ENCODE measurements around the gene ITPRID1. TPM values are rescaled to one million over a fixed set of nuclear protein-coding genes. Genes with fewer than 3 reads are reported as not detected.

ITPRID1 gene
- polyA plus RNA-seq, 3 donors: not detected

DNA sequence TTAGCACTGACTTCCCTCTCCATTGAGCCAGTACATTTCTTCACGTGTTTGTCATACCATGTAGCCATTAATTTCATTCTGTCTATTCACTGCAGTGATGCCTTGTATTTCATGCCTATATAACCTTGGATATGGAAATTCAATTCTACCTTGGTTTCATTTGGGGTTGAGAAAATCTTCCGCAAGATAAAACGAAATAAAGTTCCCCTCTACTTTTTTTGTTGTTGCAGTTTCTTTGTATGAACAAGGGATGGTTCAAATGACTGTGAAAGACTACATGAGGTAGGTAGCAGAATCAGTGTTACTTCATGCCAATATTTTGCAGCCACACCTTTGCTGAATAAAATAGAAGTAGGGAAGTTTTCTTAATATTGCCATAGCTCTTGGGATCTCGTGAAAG is 55.6 kb downstream of the ITPRID1 start:
- no CpG with 5 or more reads among the region's 4 CpGs for WGBS (ENCODE audit: insufficient coverage)
- H3K4me1 Mint-ChIP-seq: no peaks in the 10 kb centered on the region
- no peaks in the 10 kb centered on the region for H3K9me3 Mint-ChIP-seq
- Histone ChIP-seq H3K27ac (ENCODE audit: low read depth in 1 of 2, low read length in 2 of 2) (no peak overlapping the region), H3K9me3 (replicated peaks in 1 of 2; ENCODE audit: control insufficient read depth in 1 of 2, insufficient read depth in 1 of 2, low read length in 2 of 2) (no peaks in the 10 kb centered on the region), H3K9ac (ENCODE audit: insufficient read depth, low read length, poor library complexity, severe bottlenecking) (no peak overlapping the region), H2AFZ (ENCODE audit: insufficient read depth, low read depth, low read length, poor library complexity, severe bottlenecking) (no peak overlapping the region), H3K27me3 (ENCODE audit: control insufficient read depth in 2 of 2, insufficient read depth in 2 of 2, low read length in 2 of 2) (no peaks in the 10 kb centered on the region), H4K20me1 (ENCODE audit: insufficient read depth, low read length) (no peaks in the 10 kb centered on the region), H3K36me3 (replicated peaks in 1 of 2; ENCODE audit: control insufficient read depth in 1 of 2, insufficient read depth in 2 of 2, low read length in 2 of 2) (no peaks in the 10 kb centered on the region), H3K4me3 (replicated peaks in 1 of 3; ENCODE audit: low read depth in 2 of 3, low read length in 3 of 3) (no peak overlapping the region), H3K79me2 (ENCODE audit: insufficient read depth, low read length) (no peaks in the 10 kb centered on the region), H3K4me2 (replicated peaks; ENCODE audit: extremely low read depth, low read length, poor library complexity, severe bottlenecking) (no peak overlapping the region), H3K4me1 (ENCODE audit: control insufficient read depth in 1 of 2, insufficient read depth in 2 of 2, low read length in 2 of 2) (no peaks in the 10 kb centered on the region)
- TF ChIP-seq, protein P1, sequence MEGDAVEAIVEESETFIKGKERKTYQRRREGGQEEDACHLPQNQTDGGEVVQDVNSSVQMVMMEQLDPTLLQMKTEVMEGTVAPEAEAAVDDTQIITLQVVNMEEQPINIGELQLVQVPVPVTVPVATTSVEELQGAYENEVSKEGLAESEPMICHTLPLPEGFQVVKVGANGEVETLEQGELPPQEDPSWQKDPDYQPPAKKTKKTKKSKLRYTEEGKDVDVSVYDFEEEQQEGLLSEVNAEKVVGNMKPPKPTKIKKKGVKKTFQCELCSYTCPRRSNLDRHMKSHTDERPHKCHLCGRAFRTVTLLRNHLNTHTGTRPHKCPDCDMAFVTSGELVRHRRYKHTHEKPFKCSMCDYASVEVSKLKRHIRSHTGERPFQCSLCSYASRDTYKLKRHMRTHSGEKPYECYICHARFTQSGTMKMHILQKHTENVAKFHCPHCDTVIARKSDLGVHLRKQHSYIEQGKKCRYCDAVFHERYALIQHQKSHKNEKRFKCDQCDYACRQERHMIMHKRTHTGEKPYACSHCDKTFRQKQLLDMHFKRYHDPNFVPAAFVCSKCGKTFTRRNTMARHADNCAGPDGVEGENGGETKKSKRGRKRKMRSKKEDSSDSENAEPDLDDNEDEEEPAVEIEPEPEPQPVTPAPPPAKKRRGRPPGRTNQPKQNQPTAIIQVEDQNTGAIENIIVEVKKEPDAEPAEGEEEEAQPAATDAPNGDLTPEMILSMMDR (IDR thresholded peaks at IDR 0.05): no peak
- peaks cover 0 to 3% (median 0%) of the 10 kb centered on the region in 3 donors for H3K27me3 Mint-ChIP-seq (ENCODE audit: low read depth in 3 of 3)
- intact Hi-C loops (cut with micrococcal nuclease): no loop called here
- H3K36me3 Mint-ChIP-seq: no peaks in the 10 kb centered on the region
- DNase-seq: no peak
- no peak overlapping the region for H3K4me3 Mint-ChIP-seq
- no peak overlapping the region for H3K27ac Mint-ChIP-seq

DNA sequence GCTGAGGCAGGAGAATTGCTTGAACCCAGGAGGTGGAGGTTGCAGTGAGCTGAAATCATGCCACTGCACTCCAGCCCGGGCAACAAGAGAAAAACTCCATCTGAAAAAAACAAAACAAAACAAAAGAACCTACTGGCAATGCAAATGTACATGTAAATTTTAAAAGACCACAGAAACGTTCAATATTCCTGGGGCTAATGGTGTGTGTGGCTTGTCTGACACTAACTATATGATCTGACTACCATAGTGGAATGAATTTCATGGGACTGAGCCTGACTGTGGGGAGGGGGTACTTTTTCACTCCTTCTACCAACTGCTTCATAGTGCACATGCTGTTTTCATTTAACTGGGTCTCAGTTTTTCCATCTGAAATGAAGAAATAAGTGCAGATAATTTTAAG is 69.6 kb downstream of the ITPRID1 start:
- Histone ChIP-seq H3K9ac (ENCODE audit: insufficient read depth, low read length, poor library complexity, severe bottlenecking) (no peak overlapping the region), H3K9me3 (replicated peaks in 1 of 2; ENCODE audit: control insufficient read depth in 1 of 2, insufficient read depth in 1 of 2, low read length in 2 of 2) (no peaks in the 10 kb centered on the region), H3K4me2 (replicated peaks; ENCODE audit: extremely low read depth, low read length, poor library complexity, severe bottlenecking) (no peak overlapping the region), H3K4me1 (ENCODE audit: control insufficient read depth in 1 of 2, insufficient read depth in 2 of 2, low read length in 2 of 2) (no peaks in the 10 kb centered on the region), H3K27ac (ENCODE audit: low read depth in 1 of 2, low read length in 2 of 2) (no peak overlapping the region), H4K20me1 (ENCODE audit: insufficient read depth, low read length) (no peaks in the 10 kb centered on the region), H2AFZ (ENCODE audit: insufficient read depth, low read depth, low read length, poor library complexity, severe bottlenecking) (no peak overlapping the region), H3K79me2 (ENCODE audit: insufficient read depth, low read length) (no peaks in the 10 kb centered on the region), H3K36me3 (replicated peaks in 1 of 2; ENCODE audit: control insufficient read depth in 1 of 2, insufficient read depth in 2 of 2, low read length in 2 of 2) (no peaks in the 10 kb centered on the region), H3K27me3 (ENCODE audit: control insufficient read depth in 2 of 2, insufficient read depth in 2 of 2, low read length in 2 of 2) (no peaks in the 10 kb centered on the region), H3K4me3 (replicated peaks in 1 of 3; ENCODE audit: low read depth in 2 of 3, low read length in 3 of 3) (no peak overlapping the region)
- peaks cover 0 to 6% (median 2%) of the 10 kb centered on the region in 7 donors for H3K9me3 Mint-ChIP-seq
- DNase-seq: no peak
- TF ChIP-seq, protein P1 (IDR thresholded peaks at IDR 0.05): no peak
- H3K27me3 Mint-ChIP-seq (ENCODE audit: low read depth in 3 of 3): peaks cover 0 to 3% (median 0%) of the 10 kb centered on the region in 3 donors
- no peaks in the 10 kb centered on the region for H3K36me3 Mint-ChIP-seq
- no CpG with 5 or more reads among the region's 2 CpGs for WGBS (ENCODE audit: insufficient coverage)
- no peak overlapping the region for H3K27ac Mint-ChIP-seq
- no peaks in the 10 kb centered on the region for H3K4me1 Mint-ChIP-seq
- no peak overlapping the region for H3K4me3 Mint-ChIP-seq
- intact Hi-C loops (cut with micrococcal nuclease): no loop called here
